Measurements from ENCODE around the gene SBNO2. TPM values are rescaled to one million over a fixed set of nuclear protein-coding genes. Genes with fewer than 3 reads are reported as not detected.

SBNO2 gene
- total and polyA plus RNA-seq, 2 of the 4 experiments (the other 2 are of a cell fraction): 13.4 to 40.5 TPM

GRCh38 chr19:1102407-1103131 is 71.5 kb downstream of the SBNO2 start:
- H4K20me1 ChIP-seq (ENCODE audit: insufficient read depth, low read length): peaks cover 48% of the 10 kb centered on the region
- H2BK120ac ChIP-seq (ENCODE audit: low read depth, low read length): peak overlapping the region; percentile 98
- ChIA-PET CTCF (no interaction called here), POLR2A (ENCODE audit: unreplicated experiment) (interaction anchor here (0.6 to 1.0 kb wide), 2 partner anchors 166 to 167 kb away, joined by 6 to 7 read pairs; partner anchors contain the start of gene CIRBP)
- H2BK5ac ChIP-seq (ENCODE audit: low read depth, low read length, poor library complexity, severe bottlenecking): peak overlapping the region; percentile 98
- H2AFZ ChIP-seq (replicated peaks; ENCODE audit: low read length, poor library complexity): peak overlapping the region; percentile 73
- peak overlapping the region; percentile 68 for H3K9ac ChIP-seq (ENCODE audit: low read depth, low read length)
- H3K9me1 ChIP-seq (ENCODE audit: insufficient read depth, low read length): peaks cover 10% of the 10 kb centered on the region
- no peak overlapping the region for H3K4me3 ChIP-seq (ENCODE audit: insufficient read depth, low read depth, low read length)
- H2BK15ac ChIP-seq (ENCODE audit: low read depth, low read length): peak overlapping the region; percentile 98; the same call in 1 of the 3 replicates
- peak overlapping the region; percentile 96 for H4K91ac ChIP-seq (ENCODE audit: insufficient read depth, low read depth, low read length)
- peak overlapping the region; percentile 86 for H3K56ac ChIP-seq (ENCODE audit: extremely low read depth, insufficient read depth, low read length)
- DNase-seq (peak; percentile 100), ATAC-seq (ENCODE audit: low read depth) (peak; percentile 30)
- peaks cover 0 to 31% of the 10 kb centered on the region in 2 experiments; a peak in 2 of 4 replicates for H3K79me1 ChIP-seq (ENCODE audit: low read depth in 1 of 2, low read length in 2 of 2)
- H3K4ac ChIP-seq (ENCODE audit: low read depth, low read length): peak overlapping the region; percentile 98
- H3K18ac ChIP-seq (ENCODE audit: low read depth, low read length): peak overlapping the region; percentile 76
- dilution Hi-C loops (cut with HindIII; ENCODE audit: low sequenced_read_pairs, unreplicated experiment): no loop called here
- no TSS peak for BruUV-seq (replicated peaks)
- H3K14ac ChIP-seq (replicated peaks; ENCODE audit: low read depth, low read length): peak overlapping the region; percentile 95
- no CpG with 5 or more reads among the region's 17 CpGs for WGBS, 2 experiments (ENCODE audit: extremely low coverage in 2 of 2, insufficient read length in 1 of 2)
- H3K27ac ChIP-seq (ENCODE audit: insufficient read depth, low read length): peak overlapping the region; percentile 97
- in situ Hi-C loops (cut with MboI; ENCODE audit: low sequenced_read_pairs): no loop called here
- peaks cover 17% of the 10 kb centered on the region for H3K4me1 ChIP-seq (ENCODE audit: control insufficient read depth, insufficient read depth, low read length)
- H3K36me3 ChIP-seq (ENCODE audit: control insufficient read depth, insufficient read depth, low read length): peaks cover 23% of the 10 kb centered on the region; the same call in 1 of the 2 replicates
- peak overlapping the region; percentile 78 for H3K4me2 ChIP-seq (ENCODE audit: low read depth, low read length)
- H3K9me3 ChIP-seq (ENCODE audit: control insufficient read depth, insufficient read depth, low read length): peaks cover 3% of the 10 kb centered on the region
- H4K5ac ChIP-seq (ENCODE audit: low read depth, low read length): peak overlapping the region; percentile 76
- peak overlapping the region; percentile 27 to 90 for H4K8ac ChIP-seq (ENCODE audit: low read depth in 2 of 2, low read length in 2 of 2)
- H2AK5ac ChIP-seq (ENCODE audit: low read depth, low read length): peak overlapping the region; percentile 100
- H3K23ac ChIP-seq (ENCODE audit: low read depth, low read length): peak overlapping the region; percentile 97
- no peaks in the 10 kb centered on the region for H3K27me3 ChIP-seq (ENCODE audit: control insufficient read depth, insufficient read depth, low read length)
- peak overlapping the region; percentile 97 for H2BK20ac ChIP-seq (ENCODE audit: low read depth, low read length)
- intact Hi-C loops (cut with micrococcal nuclease): loop anchor here (2.0 to 5.0 kb wide), 3 partner anchors 62 to 75 kb away; partner anchors contain the start of genes ABCA7 and CNN2
- H2AK9ac ChIP-seq (replicated peaks; ENCODE audit: low read depth, low read length, poor library complexity): peak overlapping the region; percentile 86
- TF ChIP-seq MXI1 (IDR thresholded peaks at IDR 0.05; ENCODE audit: borderline replicate concordance, low read depth, low read length) (peak; percentile 40; the same call in 1 of the 2 replicates), NFE2L2 (IDR thresholded peaks at IDR 0.05; ENCODE audit: low read depth, low read length) (no peak), SMC3 (IDR thresholded peaks at IDR 0.05; ENCODE audit: low read depth, low read length) (no peak), BHLHE40 (IDR thresholded peaks at IDR 0.05; ENCODE audit: low read depth, low read length) (peak; percentile 67; the same call in 1 of the 2 replicates), CEBPB (IDR thresholded peaks at IDR 0.05; ENCODE audit: low read depth, low read length) (peak; percentile 95), MAFK (IDR thresholded peaks at IDR 0.05; ENCODE audit: low read depth, low read length) (no peak), RAD21 (IDR thresholded peaks at IDR 0.05; ENCODE audit: low read length) (no peak), RCOR1 (IDR thresholded peaks at IDR 0.05; ENCODE audit: insufficient replicate concordance, low read length) (peak; percentile 90), CHD1 (IDR thresholded peaks at IDR 0.05; ENCODE audit: low read depth, low read length) (no peak), MAZ (IDR thresholded peaks at IDR 0.05; ENCODE audit: borderline replicate concordance, low read depth, low read length) (peak; percentile 78; the same call in 1 of the 2 replicates), CTCF (conservative IDR thresholded peaks at IDR 0.05; ENCODE audit: low read depth, low read length) (no peak), RFX5 (IDR thresholded peaks at IDR 0.05; ENCODE audit: low read depth, low read length) (no peak; the same call in 1 of the 2 replicates), USF2 (IDR thresholded peaks at IDR 0.05; ENCODE audit: low read depth, low read length) (peak; percentile 17; the same call in 1 of the 2 replicates), POLR2A (IDR thresholded peaks at IDR 0.05; ENCODE audit: low read depth, low read length) (0 out of 2 replicates have a peak, but pooled peaks have one; percentile 58), FOS (IDR thresholded peaks at IDR 0.05; ENCODE audit: low read depth, low read length) (peak; percentile 92)

Data from IMR-90 (cell line).